Natural killer cell (primary cell): Measurements from ENCODE around the gene ONECUT1. TPM values are rescaled to one million over a fixed set of nuclear protein-coding genes. Genes with fewer than 3 reads are reported as not detected.
"Not testable (repeated sequence)": the region's sequence is repeated elsewhere in the genome, so short reads cannot be mapped to it uniquely, and the experiment has no call there.

Experiments used
- ATAC-seq, 3 donors: fragments of 150-1000 bp in 2 of 3; fragments of 200-7000 bp in 1 of 3; cut with Tn5 transposase; 1 replicate in 1 of 3; 2 replicates in 2 of 3; pipeline ENCODE4 v1.10.0; 2021; ENCODE audit warnings: mild to moderate bottlenecking in 2 of 3, moderate library complexity in 2 of 3
- DNase-seq, 2 donors: peaks; one replicate each; pipeline versions ENCODE4 v3.0.0 to v3.0.0-alpha.2; 2013 to 2021; ENCODE audit warnings: mixed read lengths in 1 of 2
- H3K27ac ChIP-seq: one replicate; pipeline ENCODE4 v1.5.1; 2013; ENCODE audit warnings: mild to moderate bottlenecking, low read length
- H3K27me3 ChIP-seq: one replicate; pipeline ENCODE4 v1.6.1; 2013; ENCODE audit warnings: low read length; ENCODE audit not compliant: control insufficient read depth, insufficient read depth
- H3K36me3 ChIP-seq: one replicate; pipeline ENCODE4 v1.6.1; 2013; ENCODE audit warnings: low read length; ENCODE audit not compliant: control insufficient read depth, insufficient read depth
- H3K4me1 ChIP-seq: one replicate; pipeline ENCODE4 v1.6.1; 2013; ENCODE audit warnings: low read length; ENCODE audit not compliant: control insufficient read depth, insufficient read depth
- H3K4me3 ChIP-seq: one replicate; pipeline ENCODE4 v1.5.1; 2013; ENCODE audit warnings: low read length
- H3K9me3 ChIP-seq: one replicate; pipeline ENCODE4 v1.6.1; 2013; ENCODE audit warnings: low read length; ENCODE audit not compliant: control insufficient read depth, insufficient read depth
- H3K27ac Mint-ChIP-seq, 2 donors: one replicate each; pipeline ENCODE4 v1.8.0; 2022; ENCODE audit warnings: mild to moderate bottlenecking in 2 of 2, mixed read lengths in 2 of 2, moderate library complexity in 1 of 2
- H3K27me3 Mint-ChIP-seq, 2 donors: one replicate each; pipeline ENCODE4 v1.8.0; 2022; ENCODE audit warnings: low read depth in 2 of 2, mixed read lengths in 2 of 2
- H3K36me3 Mint-ChIP-seq: one replicate; pipeline ENCODE4 v1.8.0; 2022; ENCODE audit warnings: mixed read lengths
- H3K4me1 Mint-ChIP-seq, 2 donors: one replicate each; pipeline ENCODE4 v1.8.0; 2022; ENCODE audit warnings: mixed read lengths in 2 of 2
- H3K4me3 Mint-ChIP-seq: one replicate; pipeline ENCODE4 v1.8.0; 2022; ENCODE audit warnings: mild to moderate bottlenecking, moderate library complexity, mixed read lengths
- H3K9me3 Mint-ChIP-seq, 2 donors: one replicate each; pipeline ENCODE4 v1.8.0; 2022; ENCODE audit warnings: mixed read lengths in 2 of 2
- WGBS: methylation state at CpG from one replicate; pipeline ENCODE4 v1.1.7; 2013; ENCODE audit warnings: missing lambda C conversion rate; ENCODE audit not compliant: insufficient coverage; 5-methylcytosine and 5-hydroxymethylcytosine counted together
- intact Hi-C: fragments of 100-400 bp; cut with micrococcal nuclease; formaldehyde crosslinking; loops from one replicate; pipeline ENCODE4 v1.14.2; 2022
- total RNA-seq, 4 donors: library from RNA; stranded (reverse); fragments of 120-200 nt in 1 of 4; gene quantifications; one replicate each; pipeline versions ENCODE4 v1.2.3 to v1.2.4, GENCODE V29; 2013 to 2022
- TF ChIP-seq, protein P1 (sequence below): fragments of 200-600 bp; IDR thresholded peaks from one replicate; pipeline ENCODE4 v1.8.0; 2022; ENCODE audit warnings: antibody characterized with exemption

The ONECUT1 gene
- total RNA-seq, 3 donors from 2014 or later (not counting 1 experiment from before 2014, with no cell fraction given), result not detected

DNA sequence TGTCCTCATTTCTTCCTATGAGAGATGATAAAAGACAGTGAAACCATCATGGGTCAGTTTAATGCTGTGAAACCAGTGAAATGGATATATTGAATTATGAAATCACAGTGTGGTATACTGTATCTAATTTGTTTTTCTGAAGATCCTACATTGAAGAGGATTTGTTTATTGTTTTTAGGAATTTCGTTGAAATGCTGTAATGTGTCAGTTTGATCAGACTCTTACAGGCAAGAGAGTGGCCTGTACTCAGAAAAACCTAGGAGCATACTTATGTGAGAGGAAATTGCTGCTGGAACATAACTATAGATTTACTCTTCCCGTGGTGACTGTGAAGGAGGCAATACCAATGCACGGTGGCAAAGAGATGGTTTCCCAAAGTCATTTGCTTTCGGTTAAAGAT, 29.1 kb upstream of the ONECUT1 start:
- no peaks in the 10 kb centered on the region for H3K9me3 ChIP-seq
- 85% methylated on average over 4 of the region's 4 CpGs for WGBS
- no peaks in the 10 kb centered on the region for H3K4me1 ChIP-seq
- no peak overlapping the region for H3K4me3 ChIP-seq
- H3K36me3 Mint-ChIP-seq, result no peaks in the 10 kb centered on the region
- DNase-seq (no peak), ATAC-seq (no peak)
- no peak overlapping the region for H3K27ac ChIP-seq
- H3K27ac Mint-ChIP-seq, result no peak overlapping the region
- no peaks in the 10 kb centered on the region for H3K36me3 ChIP-seq
- H3K4me3 Mint-ChIP-seq, result no peak overlapping the region
- intact Hi-C loops, result no loop called here
- peaks cover 2 to 6% of the 10 kb centered on the region in 2 donors for H3K9me3 Mint-ChIP-seq
- H3K27me3 ChIP-seq, result peaks cover 5% of the 10 kb centered on the region
- no peaks in the 10 kb centered on the region for H3K4me1 Mint-ChIP-seq
- H3K27me3 Mint-ChIP-seq, result peaks cover 15 to 51% of the 10 kb centered on the region in 2 donors
- TF ChIP-seq, protein P1, sequence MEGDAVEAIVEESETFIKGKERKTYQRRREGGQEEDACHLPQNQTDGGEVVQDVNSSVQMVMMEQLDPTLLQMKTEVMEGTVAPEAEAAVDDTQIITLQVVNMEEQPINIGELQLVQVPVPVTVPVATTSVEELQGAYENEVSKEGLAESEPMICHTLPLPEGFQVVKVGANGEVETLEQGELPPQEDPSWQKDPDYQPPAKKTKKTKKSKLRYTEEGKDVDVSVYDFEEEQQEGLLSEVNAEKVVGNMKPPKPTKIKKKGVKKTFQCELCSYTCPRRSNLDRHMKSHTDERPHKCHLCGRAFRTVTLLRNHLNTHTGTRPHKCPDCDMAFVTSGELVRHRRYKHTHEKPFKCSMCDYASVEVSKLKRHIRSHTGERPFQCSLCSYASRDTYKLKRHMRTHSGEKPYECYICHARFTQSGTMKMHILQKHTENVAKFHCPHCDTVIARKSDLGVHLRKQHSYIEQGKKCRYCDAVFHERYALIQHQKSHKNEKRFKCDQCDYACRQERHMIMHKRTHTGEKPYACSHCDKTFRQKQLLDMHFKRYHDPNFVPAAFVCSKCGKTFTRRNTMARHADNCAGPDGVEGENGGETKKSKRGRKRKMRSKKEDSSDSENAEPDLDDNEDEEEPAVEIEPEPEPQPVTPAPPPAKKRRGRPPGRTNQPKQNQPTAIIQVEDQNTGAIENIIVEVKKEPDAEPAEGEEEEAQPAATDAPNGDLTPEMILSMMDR, result no peak

GRCh38 chr15:52815899-52816298, 25.8 kb upstream of the ONECUT1 start:
- H3K4me3 ChIP-seq, H3K4me3 Mint-ChIP-seq, H3K9me3 Mint-ChIP-seq, H3K27me3 ChIP-seq, intact Hi-C loops, H3K4me1 ChIP-seq, H3K9me3 ChIP-seq, DNase-seq, H3K27ac ChIP-seq, H3K27ac Mint-ChIP-seq, H3K36me3 ChIP-seq, H3K4me1 Mint-ChIP-seq, ATAC-seq, H3K36me3 Mint-ChIP-seq: not testable (repeated sequence)
- no CpG with 5 or more reads among the region's 1 CpG for WGBS
- peaks cover 16 to 46% of the 10 kb centered on the region in 2 donors for H3K27me3 Mint-ChIP-seq

DNA sequence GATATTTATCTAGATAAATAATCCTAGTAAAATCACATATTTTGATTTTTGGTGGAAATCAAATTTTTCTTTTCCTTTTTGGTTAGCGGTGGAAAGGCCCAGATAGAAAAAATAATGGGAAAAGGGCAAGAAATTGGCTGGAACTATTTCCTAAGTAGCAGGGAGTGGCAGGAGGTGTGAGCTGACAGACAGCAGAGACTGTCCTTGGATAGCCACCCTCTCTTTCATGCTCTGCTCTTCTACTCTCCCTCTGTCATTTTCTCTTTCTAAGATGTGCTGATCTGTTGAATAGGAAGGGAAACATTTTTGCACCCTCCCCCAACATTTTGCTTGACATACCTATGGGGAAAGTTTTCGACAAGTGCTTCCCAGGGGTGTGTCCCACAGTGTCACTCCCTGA, 18.9 kb upstream of the ONECUT1 start:
- H3K27ac Mint-ChIP-seq, result no peak overlapping the region

GRCh38 chr15:52808441-52808840, 18.3 kb upstream of the ONECUT1 start:
- ATAC-seq (no peak), DNase-seq (no peak)
- Mint-ChIP-seq H3K27ac (no peak overlapping the region), H3K27me3 (peaks cover 41 to 65% of the 10 kb centered on the region in 2 donors), H3K36me3 (no peaks in the 10 kb centered on the region), H3K4me1 (peaks cover 7 to 13% of the 10 kb centered on the region in 2 donors), H3K4me3 (no peak overlapping the region), H3K9me3 (no peaks in the 10 kb centered on the region)
- Histone ChIP-seq H3K27me3 (peaks cover 55% of the 10 kb centered on the region), H3K36me3 (no peaks in the 10 kb centered on the region), H3K9me3 (no peaks in the 10 kb centered on the region), H3K4me1 (peaks cover 29% of the 10 kb centered on the region), H3K27ac (no peak overlapping the region), H3K4me3 (no peak overlapping the region)
- intact Hi-C loops, result no loop called here
- TF ChIP-seq, protein P1, result no peak
- 73% methylated on average over 1 of the region's 1 CpG for WGBS

More for the DNA sequence above, 18.9 kb upstream of the ONECUT1 start:
- no CpG with 5 or more reads among the region's 2 CpGs for WGBS
- Histone ChIP-seq H3K4me3 (no peak overlapping the region), H3K9me3 (no peaks in the 10 kb centered on the region), H3K4me1 (peaks cover 23% of the 10 kb centered on the region), H3K27me3 (peaks cover 51% of the 10 kb centered on the region), H3K27ac (no peak overlapping the region), H3K36me3 (no peaks in the 10 kb centered on the region)
- no peaks in the 10 kb centered on the region for H3K36me3 Mint-ChIP-seq
- no peak for ATAC-seq
- peaks cover 40 to 62% of the 10 kb centered on the region in 2 donors for H3K27me3 Mint-ChIP-seq
- intact Hi-C loops, result no loop called here
- no peaks in the 10 kb centered on the region for H3K9me3 Mint-ChIP-seq
- TF ChIP-seq, protein P1, result no peak
- H3K4me3 Mint-ChIP-seq, result no peak overlapping the region
- DNase-seq, result no peak
- H3K4me1 Mint-ChIP-seq, result peaks cover 6 to 13% of the 10 kb centered on the region in 2 donors
